ENCODE measurements around the gene TSPEAR.
"Not testable (repeated sequence)": the region's sequence is repeated elsewhere in the genome, so short reads cannot be mapped to it uniquely, and the experiment has no call there.

TSPEAR gene

GRCh38 chr21:44490816-44491215, 220.6 kb downstream of the TSPEAR start:
- DNase-seq (ENCODE audit: low read depth, low spot score), result no peak

- DNase-seq (ENCODE audit: low read depth, low spot score), result no peak
Observed at GRCh38 chr21:44490405-44490804, 221.0 kb downstream of the TSPEAR start.

GRCh38 chr21:44489962-44490361, 221.4 kb downstream of the TSPEAR start:
- DNase-seq (ENCODE audit: low read depth, low spot score), result no peak

GRCh38 chr21:44487831-44488230, 223.5 kb downstream of the TSPEAR start:
- no peak for DNase-seq (ENCODE audit: low read depth, low spot score)

GRCh38 chr21:44486302-44486701, 225.1 kb downstream of the TSPEAR start:
- no peak for DNase-seq (ENCODE audit: low read depth, low spot score)

GRCh38 chr21:44485796-44486195, 225.6 kb downstream of the TSPEAR start:
- no peak for DNase-seq (ENCODE audit: low read depth, low spot score)

GRCh38 chr21:44485254-44485793, 226.0 kb downstream of the TSPEAR start:
- DNase-seq (ENCODE audit: low read depth, low spot score), result no peak

- DNase-seq (ENCODE audit: low read depth, low spot score), result no peak
Observed at GRCh38 chr21:44484498-44485253, 226.7 kb downstream of the TSPEAR start.

- no peak for DNase-seq (ENCODE audit: low read depth, low spot score)
Observed at GRCh38 chr21:44483288-44484237, 227.8 kb downstream of the TSPEAR start.

GRCh38 chr21:44482581-44483287, 228.6 kb downstream of the TSPEAR start:
- DNase-seq (ENCODE audit: low read depth, low spot score), result no peak

- no peak for DNase-seq (ENCODE audit: low read depth, low spot score)
Observed at GRCh38 chr21:44480200-44481053, 230.9 kb downstream of the TSPEAR start.

- not testable (repeated sequence) for DNase-seq (ENCODE audit: low read depth, low spot score)
Observed at GRCh38 chr21:44479556-44480199, 231.7 kb downstream of the TSPEAR start.

GRCh38 chr21:44478801-44479167, 232.6 kb downstream of the TSPEAR start:
- no peak for DNase-seq (ENCODE audit: low read depth, low spot score)

GRCh38 chr21:44478124-44478800, 233.1 kb downstream of the TSPEAR start:
- no peak for DNase-seq (ENCODE audit: low read depth, low spot score)

- DNase-seq (ENCODE audit: low read depth, low spot score), result no peak
Observed at GRCh38 chr21:44477712-44478111, 233.7 kb downstream of the TSPEAR start.

GRCh38 chr21:44477131-44477530, 234.2 kb downstream of the TSPEAR start:
- no peak for DNase-seq (ENCODE audit: low read depth, low spot score)

- no peak for DNase-seq (ENCODE audit: low read depth, low spot score)
Observed at GRCh38 chr21:44475266-44475845, 236.0 kb downstream of the TSPEAR start.

GRCh38 chr21:44473915-44474555, 237.3 kb downstream of the TSPEAR start:
- no peak for DNase-seq (ENCODE audit: low read depth, low spot score)

- DNase-seq (ENCODE audit: low read depth, low spot score), result no peak
Observed at GRCh38 chr21:44471996-44472395, 239.4 kb downstream of the TSPEAR start.
